Gastroesophageal sphincter (tissue), 3 donors: ENCODE measurements around the gene OCIAD2.

Experiments used
- EP300 ChIP-seq: sonication (generic); formaldehyde crosslinking; IDR thresholded peaks from one replicate; pipeline ENCODE4 v1.6.1; 2017; ENCODE audit warnings: antibody characterized with exemption, mild to moderate bottlenecking
- POLR2A ChIP-seq, 2 donors: fragments of 450-650 bp; IDR thresholded peaks; one replicate each; pipeline ENCODE4 v1.6.1; 2017; ENCODE audit warnings: antibody characterized with exemption in 2 of 2, mild to moderate bottlenecking in 2 of 2, moderate library complexity in 1 of 2
- POLR2AphosphoS5 ChIP-seq: sonication (generic); formaldehyde crosslinking; IDR thresholded peaks from one replicate; pipeline ENCODE4 v1.6.1; 2017; ENCODE audit warnings: antibody characterized with exemption
- TF ChIP-seq, protein P1 (sequence below), 4 experiments: fragments of 200-600 bp in 2 of 4; fragments of 450-650 bp in 2 of 4; sonication (generic) in 1 of 4; IDR thresholded peaks; one replicate each; pipeline ENCODE4 v1.5.1; 2017 to 2019; ENCODE audit warnings: antibody characterized with exemption in 4 of 4, mild to moderate bottlenecking in 2 of 4, moderate library complexity in 2 of 4

GRCh38 chr4:48910511-48910910 lies 3.9 kb upstream of the OCIAD2 start:
- TF ChIP-seq, protein P1, sequence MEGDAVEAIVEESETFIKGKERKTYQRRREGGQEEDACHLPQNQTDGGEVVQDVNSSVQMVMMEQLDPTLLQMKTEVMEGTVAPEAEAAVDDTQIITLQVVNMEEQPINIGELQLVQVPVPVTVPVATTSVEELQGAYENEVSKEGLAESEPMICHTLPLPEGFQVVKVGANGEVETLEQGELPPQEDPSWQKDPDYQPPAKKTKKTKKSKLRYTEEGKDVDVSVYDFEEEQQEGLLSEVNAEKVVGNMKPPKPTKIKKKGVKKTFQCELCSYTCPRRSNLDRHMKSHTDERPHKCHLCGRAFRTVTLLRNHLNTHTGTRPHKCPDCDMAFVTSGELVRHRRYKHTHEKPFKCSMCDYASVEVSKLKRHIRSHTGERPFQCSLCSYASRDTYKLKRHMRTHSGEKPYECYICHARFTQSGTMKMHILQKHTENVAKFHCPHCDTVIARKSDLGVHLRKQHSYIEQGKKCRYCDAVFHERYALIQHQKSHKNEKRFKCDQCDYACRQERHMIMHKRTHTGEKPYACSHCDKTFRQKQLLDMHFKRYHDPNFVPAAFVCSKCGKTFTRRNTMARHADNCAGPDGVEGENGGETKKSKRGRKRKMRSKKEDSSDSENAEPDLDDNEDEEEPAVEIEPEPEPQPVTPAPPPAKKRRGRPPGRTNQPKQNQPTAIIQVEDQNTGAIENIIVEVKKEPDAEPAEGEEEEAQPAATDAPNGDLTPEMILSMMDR (IDR thresholded peaks at IDR 0.05), result no peak
- TF ChIP-seq POLR2AphosphoS5 (no peak), POLR2A (IDR thresholded peaks at IDR 0.05) (no peak), EP300 (no peak)
